ENCODE data around the gene PRKG1.

GRCh38 chr10:51196508-51197175, 122.4 kb downstream of the PRKG1 start:
- TF ChIP-seq POU2F2 (IDR thresholded peaks at IDR 0.05; ENCODE audit: low read depth, low read length): no peak
- no peak for TF ChIP-seq POLR2A (IDR thresholded peaks at IDR 0.05; ENCODE audit: low read depth, low read length)
- TF ChIP-seq POLR2AphosphoS5 (IDR thresholded peaks at IDR 0.05; ENCODE audit: low read depth, low read length): no peak
- no peak for TF ChIP-seq PAX5 (IDR thresholded peaks at IDR 0.05; ENCODE audit: insufficient read depth, low read length, severe bottlenecking)

All from GM12891 (cell line).